ENCODE results near the gene MROH7. TPM values are rescaled to one million over a fixed set of nuclear protein-coding genes. Genes with fewer than 3 reads are reported as not detected.

MROH7 gene
- total and polyA plus RNA-seq, 4 donors: 0.07 to 2.8 (median 0.58) TPM

- Histone ChIP-seq H3K9ac (ENCODE audit: low read depth in 1 of 2, low read length in 2 of 2) (no peak overlapping the region), H3K4me1 (ENCODE audit: control insufficient read depth in 4 of 4, insufficient read depth in 4 of 4, low read length in 3 of 4) (no peaks in the 10 kb centered on the region), H3K4me3 (ENCODE audit: low read depth in 1 of 3, low read length in 3 of 3) (no peak overlapping the region), H3K27me3 (ENCODE audit: control insufficient read depth in 4 of 4, insufficient read depth in 4 of 4, low read length in 3 of 4) (no peaks in the 10 kb centered on the region), H3K27ac (ENCODE audit: low read depth in 1 of 2, low read length in 2 of 2) (no peak overlapping the region), H3K36me3 (ENCODE audit: control insufficient read depth in 4 of 4, insufficient read depth in 3 of 4, low read depth in 1 of 4, low read length in 3 of 4) (peaks cover 0 to 13% (median under 1%) of the 10 kb centered on the region in 4 donors), H3K9me3 (ENCODE audit: control insufficient read depth in 4 of 4, low read length in 3 of 4) (no peaks in the 10 kb centered on the region)
- no peak for DNase-seq (ENCODE audit: low spot score)
- no peak for TF ChIP-seq REST (IDR thresholded peaks at IDR 0.05)
- no peak for TF ChIP-seq HNF4G (IDR thresholded peaks at IDR 0.05)
- no peak for TF ChIP-seq HNF4A (conservative IDR thresholded peaks at IDR 0.05)
- no peak for TF ChIP-seq NR2F2 (IDR thresholded peaks at IDR 0.05)
- no peak for TF ChIP-seq JUND (IDR thresholded peaks at IDR 0.05)
- TF ChIP-seq RAD21 (IDR thresholded peaks at IDR 0.05): no peak
- TF ChIP-seq TAF1 (conservative IDR thresholded peaks at IDR 0.05): no peak
- no peak for TF ChIP-seq MAX (IDR thresholded peaks at IDR 0.05)
- no peak for TF ChIP-seq CTCF (IDR thresholded peaks at IDR 0.05; ENCODE audit: low read depth, low read length, missing input control)
- TF ChIP-seq SP1 (IDR thresholded peaks at IDR 0.05): no peak
- no peak for TF ChIP-seq ATF3 (IDR thresholded peaks at IDR 0.05)
- no peak for TF ChIP-seq FOXA2 (IDR thresholded peaks at IDR 0.05)
- no peak for TF ChIP-seq FOXA1 (IDR thresholded peaks at IDR 0.05)
- no peak for TF ChIP-seq YY1 (IDR thresholded peaks at IDR 0.05)
- TF ChIP-seq GABPA (IDR thresholded peaks at IDR 0.05 in 1 of 2, conservative IDR thresholded peaks at IDR 0.05 in 1 of 2): no peak
- WGBS: 95% methylated on average over 13 of the region's 13 CpGs
Measured at GRCh38 chr1:54606990-54607325, 34.6 kb upstream of the MROH7 start.

GRCh38 chr1:54607821-54608565 is 33.6 kb upstream of the MROH7 start:
- no peak overlapping the region for H3K9ac ChIP-seq (ENCODE audit: low read depth in 1 of 2, low read length in 2 of 2)
- H3K27ac ChIP-seq (ENCODE audit: low read depth in 1 of 2, low read length in 2 of 2): no peak overlapping the region
- H3K36me3 ChIP-seq (ENCODE audit: control insufficient read depth in 4 of 4, insufficient read depth in 3 of 4, low read depth in 1 of 4, low read length in 3 of 4): peaks cover 0 to 13% (median under 1%) of the 10 kb centered on the region in 4 donors
- 94% methylated on average over 19 of the region's 19 CpGs for WGBS
- H3K4me1 ChIP-seq (ENCODE audit: control insufficient read depth in 4 of 4, insufficient read depth in 4 of 4, low read length in 3 of 4): no peaks in the 10 kb centered on the region
- no peak overlapping the region for H3K4me3 ChIP-seq (ENCODE audit: low read depth in 1 of 3, low read length in 3 of 3)
- H3K27me3 ChIP-seq (ENCODE audit: control insufficient read depth in 4 of 4, insufficient read depth in 4 of 4, low read length in 3 of 4): no peaks in the 10 kb centered on the region
- no peaks in the 10 kb centered on the region for H3K9me3 ChIP-seq (ENCODE audit: control insufficient read depth in 4 of 4, low read length in 3 of 4)
- no peak for DNase-seq (ENCODE audit: low spot score)
- no peak for TF ChIP-seq ZBTB33 (IDR thresholded peaks at IDR 0.05)
- TF ChIP-seq ATF3 (IDR thresholded peaks at IDR 0.05): no peak
- TF ChIP-seq FOXA1 (IDR thresholded peaks at IDR 0.05): no peak
- TF ChIP-seq EGR1 (IDR thresholded peaks at IDR 0.05; ENCODE audit: low read depth in 2 of 2): no peak
- TF ChIP-seq GABPA (IDR thresholded peaks at IDR 0.05 in 1 of 2, conservative IDR thresholded peaks at IDR 0.05 in 1 of 2): no peak
- TF ChIP-seq YY1 (IDR thresholded peaks at IDR 0.05): no peak
- no peak for TF ChIP-seq HNF4A (conservative IDR thresholded peaks at IDR 0.05)
- no peak for TF ChIP-seq JUND (IDR thresholded peaks at IDR 0.05)
- TF ChIP-seq RAD21 (IDR thresholded peaks at IDR 0.05): no peak
- TF ChIP-seq SP1 (IDR thresholded peaks at IDR 0.05): no peak
- no peak for TF ChIP-seq TAF1 (conservative IDR thresholded peaks at IDR 0.05)
- no peak for TF ChIP-seq CTCF (IDR thresholded peaks at IDR 0.05; ENCODE audit: low read depth, low read length, missing input control)
- no peak for TF ChIP-seq RXRA (IDR thresholded peaks at IDR 0.05)

All from liver (tissue), 9 donors.